ENCODE data around the gene REEP3.

Gene REEP3

DNA sequence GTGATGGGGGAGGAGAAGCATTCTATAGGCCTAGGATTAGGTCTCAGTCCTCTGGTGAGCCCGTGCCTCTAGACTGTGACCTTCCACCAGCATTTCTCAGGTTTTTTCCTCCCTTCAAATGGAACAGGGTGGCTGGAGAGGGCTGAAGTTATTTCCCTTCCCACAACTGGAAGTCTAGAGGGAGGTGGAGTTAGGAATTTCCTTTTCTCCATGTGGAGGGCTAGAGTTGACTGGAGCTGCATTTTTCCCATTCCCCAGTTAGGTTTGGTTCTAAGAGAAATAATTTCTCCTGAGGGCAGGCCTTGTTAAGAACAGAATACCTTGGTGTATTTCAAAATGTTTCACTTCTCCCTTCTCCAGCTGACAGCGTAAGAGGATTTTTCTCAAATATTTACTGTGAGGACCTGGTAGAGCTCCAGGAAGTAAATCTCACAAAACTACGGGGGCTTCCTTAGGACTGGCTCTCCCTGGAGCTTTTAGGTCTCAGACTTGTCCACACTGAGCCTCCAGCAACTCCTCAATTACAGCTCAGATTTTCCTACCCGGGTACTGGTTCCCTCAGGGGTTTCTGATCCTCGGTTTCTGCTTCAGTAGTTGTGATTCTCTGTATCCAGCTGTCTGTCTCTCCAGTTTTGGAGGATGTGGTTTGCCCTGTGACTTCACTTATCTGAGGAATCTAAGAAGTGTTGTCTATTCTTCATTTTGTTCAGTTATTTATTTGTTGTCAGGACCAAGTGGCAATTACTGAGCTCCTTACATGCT is 6.0 kb upstream of the REEP3 start:
- peak; percentile 3 for DNase-seq

DNA sequence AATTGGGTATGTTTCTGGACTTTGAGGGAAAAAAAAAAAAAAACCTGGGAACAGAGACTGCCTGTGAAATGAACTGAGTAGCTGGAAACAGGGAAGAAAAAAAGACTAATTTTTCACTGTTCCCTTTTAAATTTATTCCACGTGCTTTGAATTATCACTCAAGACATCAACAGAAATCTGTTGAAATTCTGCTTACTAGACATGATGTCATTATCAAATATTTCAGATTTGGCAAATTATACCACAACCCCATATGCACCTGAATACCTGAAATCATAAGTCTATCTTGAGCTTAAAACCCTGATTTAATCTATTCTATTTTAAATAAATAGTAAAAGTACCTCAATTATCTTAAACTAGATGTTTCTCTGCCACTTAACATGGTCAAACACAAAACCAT is 5.0 kb upstream of the REEP3 start:
- DNase-seq, result no peak

DNA sequence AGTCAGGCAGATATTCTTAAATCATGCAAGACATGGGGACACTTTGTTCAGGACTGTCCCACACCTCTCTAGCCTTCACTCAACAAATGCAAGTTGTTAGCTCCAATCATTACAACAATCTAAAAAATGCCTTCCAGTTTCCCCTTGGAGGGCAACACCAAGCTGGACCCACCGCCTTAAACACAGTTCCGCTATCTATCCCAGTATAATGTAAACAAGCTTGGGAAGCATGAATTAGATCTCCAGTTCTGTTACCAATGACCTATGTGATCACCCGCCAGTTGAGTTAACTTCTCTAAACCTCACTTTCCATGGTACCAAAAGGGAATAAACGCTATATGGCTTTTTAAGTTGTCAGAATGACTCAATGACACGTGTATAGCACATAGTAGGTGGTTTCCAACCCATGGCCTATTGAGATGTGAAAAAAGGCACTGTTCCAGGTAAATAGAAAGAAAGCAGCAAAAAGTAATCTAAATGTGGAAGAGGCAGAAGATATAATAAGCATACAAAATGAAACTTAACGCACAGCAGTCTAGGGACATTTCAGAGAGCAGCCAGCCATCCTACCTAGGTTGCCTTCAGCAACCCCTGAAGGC is 2.4 kb upstream of the REEP3 start:
- DNase-seq, result no peak

DNA sequence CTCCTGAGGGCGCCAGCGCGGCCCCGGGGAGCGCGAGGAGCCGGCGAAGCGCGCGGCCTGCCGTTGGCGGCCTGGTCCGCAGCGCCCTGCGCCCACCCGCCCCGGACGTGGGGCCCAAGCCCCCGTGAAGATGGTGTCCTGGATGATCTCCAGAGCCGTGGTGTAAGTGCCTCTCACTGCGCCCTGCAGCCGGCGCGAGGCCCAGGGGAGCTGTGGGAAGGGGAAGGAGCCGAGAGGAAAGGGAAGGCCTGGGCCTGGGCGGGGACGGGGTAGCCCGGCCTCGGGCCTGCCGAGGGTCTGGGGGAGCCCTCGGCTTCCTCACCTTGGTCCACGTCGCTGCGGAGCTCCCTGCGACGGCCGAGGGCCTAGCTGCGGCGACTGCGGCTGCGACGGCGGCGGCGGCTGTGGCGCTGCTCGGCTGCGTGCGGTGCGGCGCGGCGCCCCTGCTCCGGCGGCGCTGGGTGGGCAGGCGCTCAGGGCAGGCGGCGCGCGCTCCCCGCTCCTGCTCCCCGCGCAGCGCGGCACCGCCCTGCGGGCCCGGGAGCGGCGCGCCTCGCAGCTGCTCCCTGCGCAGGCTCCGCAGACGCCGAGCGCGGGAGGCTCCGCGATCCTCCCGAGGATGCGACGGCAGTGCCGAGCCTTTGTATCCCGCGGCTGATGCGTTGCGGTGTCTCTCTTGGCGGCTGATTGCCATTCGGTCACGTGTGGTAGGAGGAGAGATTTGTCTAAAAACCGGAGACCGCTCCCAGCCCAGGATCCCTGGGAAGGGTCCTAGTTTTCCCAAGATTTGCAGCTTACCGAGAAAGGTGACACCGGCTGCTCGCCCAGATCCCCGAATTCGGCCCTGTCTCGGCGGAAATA is 445 bp downstream of the REEP3 start:
- peak; percentile 66 for DNase-seq

DNA sequence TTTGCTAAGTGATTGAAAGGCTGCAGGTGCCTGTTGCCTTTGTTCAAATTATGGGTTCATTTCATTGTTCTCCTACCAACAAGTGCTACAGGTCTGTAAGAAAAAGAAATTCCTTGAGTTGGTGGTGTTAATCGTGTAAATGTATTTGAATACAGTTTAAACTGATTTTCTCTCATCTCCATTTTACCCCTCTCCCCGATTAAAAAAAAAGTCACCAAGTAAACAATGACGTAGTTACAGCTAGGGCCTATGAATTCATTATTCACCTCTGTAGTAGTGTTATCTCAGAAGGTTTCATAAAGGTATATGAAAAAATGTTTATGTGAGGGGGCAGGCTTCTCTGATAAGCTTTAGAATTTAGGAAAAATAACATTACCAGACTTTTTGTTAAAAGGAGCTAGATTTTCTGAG is 1.1 kb downstream of the REEP3 start:
- no peak for DNase-seq

DNA sequence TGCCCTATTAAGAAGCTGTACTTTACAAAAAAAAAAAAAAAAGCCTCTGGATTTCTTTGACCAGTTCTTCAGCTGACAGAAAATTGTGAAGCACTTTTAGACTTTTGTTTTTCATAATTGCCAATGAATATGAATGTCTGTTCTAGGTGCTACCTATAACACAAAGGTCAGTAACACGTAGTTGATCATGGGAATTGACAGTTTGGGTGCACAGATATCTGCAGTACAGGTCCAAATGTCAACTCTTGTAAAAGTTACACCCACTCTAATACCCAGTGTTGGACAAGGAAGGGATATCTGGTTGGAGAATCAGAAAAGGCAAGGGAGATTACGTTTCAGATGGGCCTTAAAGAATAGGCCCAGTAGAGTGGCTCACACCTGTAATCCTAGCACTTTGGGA is 1.8 kb downstream of the REEP3 start:
- no peak for DNase-seq

DNA sequence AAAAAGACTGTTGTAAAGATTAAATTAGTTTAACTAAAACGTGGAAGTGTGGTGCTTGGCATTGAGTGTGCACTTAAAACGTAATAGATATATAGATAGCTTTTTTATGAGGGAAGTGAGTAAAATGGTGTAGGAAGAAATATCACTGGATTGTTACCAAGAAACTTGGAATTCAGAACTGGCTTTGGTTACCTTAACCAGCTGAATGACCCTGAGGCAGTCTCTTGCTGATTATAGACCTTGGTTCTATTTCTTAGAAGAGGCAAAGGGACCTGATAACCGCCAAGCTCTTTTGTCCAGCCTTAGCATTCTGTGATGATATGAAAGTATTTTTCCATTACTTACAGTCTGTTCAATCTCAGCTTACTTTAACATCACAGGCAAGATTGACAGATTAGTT is 3.8 kb downstream of the REEP3 start:
- DNase-seq, result no peak

DNA sequence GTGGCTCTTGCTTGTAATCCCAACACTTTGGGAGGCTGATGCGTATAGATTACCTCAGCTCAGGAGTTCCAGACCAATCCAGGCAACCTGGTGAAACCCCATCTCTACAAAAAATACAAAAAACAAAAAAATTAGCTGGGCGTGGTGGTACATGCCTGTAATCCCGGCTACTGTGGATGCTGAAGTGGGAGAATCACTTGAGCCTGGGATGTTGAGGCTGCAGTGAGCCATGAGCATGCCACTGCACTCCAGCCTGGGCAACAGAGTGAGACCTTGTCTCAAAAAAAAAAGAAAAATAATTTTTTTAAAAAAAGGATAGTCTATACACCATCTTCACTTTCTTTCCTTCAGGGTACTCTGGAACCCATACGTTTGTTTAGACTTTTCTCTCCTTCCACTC is 6.2 kb downstream of the REEP3 start:
- DNase-seq, result no peak

DNA sequence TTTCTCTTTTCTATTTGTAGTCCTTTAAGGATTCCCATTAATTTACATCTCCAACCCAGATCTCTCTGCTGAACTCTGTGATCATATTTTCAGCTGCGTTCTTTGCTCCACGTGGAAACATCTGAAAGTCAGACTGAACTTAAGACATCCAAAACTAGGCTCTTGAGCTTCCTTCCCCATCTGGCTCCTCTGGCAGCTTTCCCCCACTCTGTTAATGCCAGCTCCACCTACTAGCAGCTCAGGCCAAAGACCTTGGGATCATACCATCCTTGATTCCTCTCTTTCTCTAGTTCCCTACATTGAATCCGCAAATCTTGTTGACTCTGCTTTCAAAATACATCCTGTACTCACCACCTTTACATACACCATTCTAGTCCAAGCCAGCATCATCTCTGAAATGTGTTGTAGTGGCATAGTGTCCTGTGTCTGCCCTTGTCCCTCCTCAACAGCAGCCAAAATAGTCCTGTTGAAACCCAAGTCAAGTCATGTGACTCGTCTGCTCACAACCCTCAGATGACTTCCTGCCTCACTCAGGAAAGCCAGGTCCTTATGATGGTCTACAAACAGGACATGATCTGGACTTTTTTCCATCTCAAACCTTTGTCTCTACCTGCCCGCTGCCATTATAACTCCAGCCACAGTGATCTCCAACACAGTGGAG is 7.0 kb downstream of the REEP3 start:
- DNase-seq, result no peak

DNA sequence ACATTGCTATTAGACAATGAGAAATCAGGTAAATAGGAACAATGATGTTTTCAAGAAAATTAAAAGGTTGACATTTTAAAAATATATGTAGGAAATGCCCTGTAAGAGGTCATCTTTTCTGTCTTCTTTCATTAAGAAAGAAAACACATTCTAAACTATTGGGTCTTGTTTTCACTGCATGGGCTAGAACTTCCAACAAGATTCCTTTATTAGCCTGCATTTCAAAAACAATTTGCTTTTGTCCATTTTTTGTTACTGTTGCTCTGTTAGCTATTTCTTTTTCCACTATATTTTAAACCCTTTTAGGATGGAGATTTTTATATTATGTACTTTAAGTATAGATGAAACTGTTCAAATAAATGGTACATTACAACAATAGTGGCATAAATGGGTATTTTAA is 9.2 kb downstream of the REEP3 start:
- DNase-seq, result no peak

DNA sequence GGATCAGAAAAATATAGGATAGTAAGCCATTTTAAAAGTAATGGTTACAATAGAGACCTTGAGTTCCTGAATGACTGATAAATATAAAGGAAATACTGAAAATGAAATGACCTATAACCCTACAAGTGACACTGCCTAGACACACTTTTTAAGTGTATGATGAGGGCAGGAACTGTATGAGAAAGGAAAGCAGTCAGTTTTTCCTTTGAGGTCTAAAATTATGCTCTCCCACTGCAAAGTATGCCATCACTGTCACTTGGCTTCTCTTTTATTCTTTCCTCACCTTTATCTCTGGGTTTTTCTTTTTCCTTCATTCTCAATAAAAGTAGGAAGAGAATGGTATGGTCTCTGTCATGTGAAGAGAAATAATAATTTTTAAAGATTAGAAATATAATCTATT is 13.5 kb downstream of the REEP3 start:
- no peak for DNase-seq

DNA sequence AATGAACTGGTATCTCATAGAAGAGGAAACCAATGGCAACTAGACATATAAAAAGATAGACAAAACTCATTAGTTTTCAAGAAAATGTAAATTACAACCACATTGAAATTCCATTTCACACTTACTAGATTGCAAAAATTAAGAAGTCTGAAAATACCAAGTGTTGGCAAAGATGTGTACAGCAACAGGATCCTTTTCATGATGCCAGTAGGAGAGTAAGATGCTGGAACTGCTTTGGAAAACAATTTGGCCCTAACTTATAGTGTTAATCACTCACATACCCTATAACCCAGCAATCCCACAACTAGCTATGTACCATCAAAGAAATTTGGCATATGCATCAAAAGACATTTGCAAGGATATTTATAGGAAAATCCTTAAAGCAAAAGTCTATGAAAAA is 15.5 kb downstream of the REEP3 start:
- DNase-seq, result no peak

DNA sequence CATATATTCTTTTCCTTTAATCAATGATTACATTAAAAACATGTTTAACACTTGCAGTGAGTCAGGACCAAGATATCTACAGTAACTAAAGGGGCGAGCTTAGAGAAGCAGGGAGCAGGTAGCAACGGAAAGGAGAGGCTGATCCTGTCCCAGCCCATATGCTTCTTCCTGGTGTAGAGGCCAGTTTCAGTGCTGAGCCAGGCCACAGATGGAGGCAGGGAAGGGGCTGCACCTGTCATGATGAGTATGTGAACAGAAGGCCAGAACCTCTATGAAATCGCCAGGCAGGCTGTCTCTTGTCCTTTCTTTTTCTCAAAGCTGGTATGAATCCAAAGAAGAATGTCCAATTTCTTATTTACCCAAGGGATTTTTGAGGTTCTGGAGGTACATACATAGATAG is 16.3 kb downstream of the REEP3 start:
- DNase-seq, result no peak

DNA sequence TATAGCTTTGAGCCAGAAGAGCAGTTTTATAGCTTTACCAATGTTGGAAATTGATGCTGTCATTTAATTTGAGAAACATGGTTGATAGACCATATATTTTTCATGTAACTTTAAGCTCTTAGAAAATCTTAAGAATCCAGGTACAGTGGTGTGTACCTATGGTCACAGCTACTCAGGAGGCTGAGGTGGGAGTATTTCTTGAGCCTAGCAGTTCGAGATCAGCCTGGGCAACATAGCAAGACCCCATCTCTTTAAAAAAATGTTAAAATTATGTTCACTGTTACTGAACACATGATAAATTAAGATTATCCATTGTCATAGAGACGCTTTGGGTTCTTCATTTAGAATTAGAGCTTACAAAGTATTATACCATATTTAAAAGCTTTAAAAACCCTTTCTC is 18.2 kb downstream of the REEP3 start:
- no peak for DNase-seq

DNA sequence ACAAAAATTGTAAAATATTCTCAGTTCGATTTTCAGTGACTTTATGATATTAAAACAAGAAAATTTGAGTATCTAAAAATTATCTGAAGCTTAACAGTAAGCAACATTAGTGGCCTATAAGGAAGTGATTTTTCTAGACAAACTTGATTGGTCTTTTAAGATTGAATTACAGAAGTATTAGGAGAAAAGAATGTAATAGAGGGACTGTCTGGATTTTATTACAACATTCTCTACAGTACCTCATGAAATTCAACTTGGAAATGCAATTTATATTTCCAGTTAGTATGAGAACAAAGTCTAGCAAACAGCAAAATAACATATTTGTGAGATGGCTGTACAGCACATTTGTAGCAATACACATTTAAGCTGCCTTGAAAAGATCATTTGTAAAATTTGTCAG is 18.8 kb downstream of the REEP3 start:
- DNase-seq, result no peak

DNA sequence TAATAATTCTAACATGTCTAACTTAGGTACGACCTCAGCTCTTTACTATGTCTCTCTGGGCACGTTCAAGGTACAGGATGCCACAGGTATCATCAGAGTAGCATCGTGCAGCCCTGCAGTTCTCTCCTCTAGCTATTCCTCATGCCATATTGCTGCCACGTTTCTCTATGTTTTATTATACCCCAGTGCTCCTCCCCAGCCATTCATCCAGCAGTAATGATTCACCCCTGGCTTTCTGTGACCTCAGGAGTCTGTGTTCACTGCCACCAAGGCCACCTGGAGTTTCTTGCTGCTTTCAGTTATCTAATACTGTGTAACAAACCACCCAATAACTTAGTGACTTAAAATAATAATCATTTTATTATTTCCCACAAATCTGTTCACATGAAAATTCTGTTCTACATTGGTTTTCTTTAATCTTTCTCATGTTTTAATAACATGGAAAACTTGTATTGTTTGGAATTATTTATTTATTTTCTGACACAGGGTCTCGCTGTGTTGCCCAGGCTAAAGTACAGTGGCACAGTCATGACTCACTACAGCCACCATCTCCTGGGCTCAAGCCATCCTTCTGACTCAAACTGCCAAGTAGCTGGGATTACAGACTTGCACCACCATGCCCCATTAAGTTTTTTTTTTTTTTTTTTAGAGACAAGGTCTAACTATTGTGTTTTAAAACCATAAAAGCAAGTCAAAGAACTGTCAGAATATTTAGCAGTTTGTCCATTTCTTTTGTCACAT is 21.8 kb downstream of the REEP3 start:
- no peak for DNase-seq

DNA sequence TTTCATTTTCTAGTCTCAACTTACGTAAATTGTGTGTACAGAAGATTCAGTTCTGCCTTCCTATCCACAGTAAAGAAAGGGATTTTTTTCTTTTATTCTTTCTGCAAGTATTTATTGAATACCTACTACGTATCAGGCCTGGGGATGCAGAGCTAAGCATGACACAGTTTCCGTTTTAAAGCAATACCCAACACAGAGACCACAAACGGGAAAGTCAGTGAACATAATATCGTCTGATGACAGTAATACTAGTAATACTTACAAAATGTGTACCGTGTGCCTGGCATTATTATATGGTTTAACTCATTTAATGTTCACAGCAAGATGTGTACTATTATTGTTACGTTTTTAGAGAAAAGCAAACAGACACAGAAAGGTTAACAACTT is 22.4 kb downstream of the REEP3 start:
- no peak for DNase-seq

DNA sequence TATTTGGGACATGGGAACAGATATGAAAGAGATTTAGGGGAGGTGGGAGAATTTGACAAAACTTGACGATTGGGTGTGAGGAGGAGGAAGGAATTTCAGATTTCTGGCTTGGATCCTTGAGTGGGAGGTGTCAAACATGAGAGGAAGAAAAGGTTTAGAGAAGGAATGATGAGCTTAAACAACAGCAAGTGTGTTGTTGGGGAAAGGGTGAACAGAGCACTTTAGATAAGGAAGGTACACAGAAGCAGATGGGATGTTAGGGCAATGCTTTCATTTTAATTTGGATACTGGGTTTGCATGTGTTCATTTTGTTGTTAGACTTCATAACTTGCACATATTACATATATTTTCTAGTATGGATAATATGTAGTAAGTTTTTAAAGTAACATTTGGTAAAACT is 23.2 kb downstream of the REEP3 start:
- no peak for DNase-seq

DNA sequence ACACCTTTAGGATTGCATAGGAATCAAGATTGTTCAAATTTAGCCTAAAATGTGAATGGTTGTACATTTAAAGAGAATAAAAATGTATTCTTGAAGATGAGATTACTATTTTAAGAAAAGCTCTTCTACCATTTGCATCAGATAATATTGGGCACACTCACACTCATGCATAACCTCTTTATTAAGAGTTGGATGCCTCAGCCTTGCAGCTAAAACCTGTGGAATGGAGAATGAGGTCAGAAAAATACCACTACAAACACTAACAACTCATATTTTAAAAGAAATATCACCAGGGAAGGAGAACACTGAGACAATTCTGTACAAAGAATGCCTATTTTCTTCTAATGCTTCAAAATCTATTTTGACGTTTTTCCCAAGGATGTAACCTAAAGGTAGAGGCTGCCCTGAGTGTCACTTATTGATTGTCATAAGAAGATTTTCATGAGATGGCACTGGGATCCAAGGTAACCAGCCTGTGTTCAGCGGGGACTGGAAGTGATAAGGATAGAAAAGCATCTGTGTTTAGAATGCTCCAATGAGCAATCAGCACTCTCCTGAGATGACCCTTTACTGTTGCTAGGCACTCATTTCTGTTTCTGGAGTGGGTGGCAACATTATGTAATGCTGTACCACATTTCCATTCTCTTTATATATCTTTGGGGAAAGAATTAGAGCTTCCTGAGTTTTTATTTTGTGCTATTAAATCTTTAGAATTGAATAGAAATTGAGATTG is 26.6 kb downstream of the REEP3 start:
- no peak for DNase-seq

DNA sequence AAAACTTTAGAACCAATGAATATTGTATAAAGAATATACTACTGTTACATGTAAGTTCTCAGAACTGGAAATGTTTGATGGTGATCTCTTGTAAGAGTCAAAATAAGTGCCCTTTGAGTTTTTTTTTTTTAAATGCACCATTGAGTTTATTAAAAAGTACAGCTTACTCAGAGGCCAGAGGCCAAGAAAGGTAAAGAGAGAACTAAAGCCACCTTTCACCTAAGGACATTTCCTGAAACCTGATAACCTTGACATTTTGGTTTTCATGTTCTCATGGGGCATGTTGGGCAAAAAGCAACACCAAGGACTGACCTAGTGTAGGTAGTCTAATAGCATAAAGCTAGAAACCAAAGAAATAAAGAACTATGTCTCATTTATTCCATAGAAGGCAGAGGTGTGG is 27.7 kb downstream of the REEP3 start:
- no peak for DNase-seq

DNA sequence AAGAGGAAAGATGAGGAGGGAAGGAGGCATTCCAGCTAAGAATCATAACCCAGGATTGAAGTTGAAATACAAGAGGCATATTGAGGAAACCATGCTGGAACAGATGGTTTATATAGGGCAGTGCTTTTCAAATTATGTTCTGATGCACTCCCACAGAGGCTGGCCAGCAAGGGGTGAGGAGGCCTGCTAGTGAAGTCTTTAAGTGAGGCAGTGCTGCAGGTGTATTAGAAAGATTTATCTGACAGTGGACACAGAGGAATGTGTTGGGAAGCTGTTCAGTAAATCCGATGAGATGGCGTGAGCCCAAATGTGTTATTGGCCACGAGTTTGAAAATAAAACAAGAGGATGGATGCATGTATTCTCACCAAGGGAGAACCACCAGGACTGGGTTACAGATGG is 28.6 kb downstream of the REEP3 start:
- no peak for DNase-seq

DNA sequence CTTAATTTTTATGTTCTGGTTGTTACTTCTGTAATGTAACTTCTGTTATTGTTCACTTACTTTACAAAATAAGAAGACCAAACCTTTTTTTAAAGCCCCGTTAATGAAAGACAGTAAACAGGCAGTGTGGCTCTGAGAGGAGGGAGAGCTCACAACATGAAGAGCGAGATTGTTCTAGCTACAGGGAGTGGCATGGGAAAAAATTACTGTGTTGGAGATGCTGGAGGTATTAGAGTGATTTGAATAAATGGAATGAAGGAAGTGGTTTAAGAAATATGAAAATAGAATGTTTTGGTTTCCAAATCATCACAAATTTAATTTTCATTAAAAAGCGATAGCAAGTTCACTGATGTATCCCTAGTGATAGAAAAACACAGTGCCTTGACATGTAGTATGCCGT is 31.8 kb downstream of the REEP3 start:
- no peak for DNase-seq
